ENCODE results near the gene XYLT1.
A peak's percentile ranks its signal among the peaks of the same experiment; 100 is the strongest.

The XYLT1 gene

GRCh38 chr16:17232487-17232886 is 238.3 kb downstream of the XYLT1 start:
- no peak overlapping the region for H3K4me3 ChIP-seq (ENCODE audit: low read length)
- DNase-seq (ENCODE audit: low read depth) = no peak
- no peak for TF ChIP-seq CTCF (conservative IDR thresholded peaks at IDR 0.05; ENCODE audit: low read length)

GRCh38 chr16:17231972-17232371 is 238.8 kb downstream of the XYLT1 start:
- no peak for DNase-seq (ENCODE audit: low read depth)
- no peak overlapping the region for H3K4me3 ChIP-seq (ENCODE audit: low read length)
- TF ChIP-seq CTCF (conservative IDR thresholded peaks at IDR 0.05; ENCODE audit: low read length) = no peak

GRCh38 chr16:17230932-17231581 is 239.7 kb downstream of the XYLT1 start:
- DNase-seq (ENCODE audit: low read depth) = no peak
- no peak overlapping the region for H3K4me3 ChIP-seq (ENCODE audit: low read length)
- no peak for TF ChIP-seq CTCF (conservative IDR thresholded peaks at IDR 0.05; ENCODE audit: low read length)

- no peak for TF ChIP-seq CTCF (conservative IDR thresholded peaks at IDR 0.05; ENCODE audit: low read length)
- H3K4me3 ChIP-seq (ENCODE audit: low read length) = no peak overlapping the region
- peak; percentile 23 for DNase-seq (ENCODE audit: low read depth)
These were observed 241.0 kb downstream of the XYLT1 start for GRCh38 chr16:17229766-17230165.

- TF ChIP-seq CTCF (conservative IDR thresholded peaks at IDR 0.05; ENCODE audit: low read length) = no peak
- no peak overlapping the region for H3K4me3 ChIP-seq (ENCODE audit: low read length)
- no peak for DNase-seq (ENCODE audit: low read depth)
These were observed 241.6 kb downstream of the XYLT1 start for GRCh38 chr16:17229131-17229530.

GRCh38 chr16:17228708-17229055 is 242.1 kb downstream of the XYLT1 start:
- TF ChIP-seq CTCF (conservative IDR thresholded peaks at IDR 0.05; ENCODE audit: low read length) = no peak
- H3K4me3 ChIP-seq (ENCODE audit: low read length) = no peak overlapping the region
- DNase-seq (ENCODE audit: low read depth) = no peak

- DNase-seq (ENCODE audit: low read depth) = no peak
- TF ChIP-seq CTCF (conservative IDR thresholded peaks at IDR 0.05; ENCODE audit: low read length) = no peak
- no peak overlapping the region for H3K4me3 ChIP-seq (ENCODE audit: low read length)
These were observed 242.6 kb downstream of the XYLT1 start for GRCh38 chr16:17228048-17228707.
